ENCODE results near the gene GCAT. TPM values are rescaled to one million over a fixed set of nuclear protein-coding genes. Genes with fewer than 3 reads are reported as not detected.

The GCAT gene
- total and polyA plus RNA-seq, 11 donors = 25.2 to 83.6 (median 39.7) TPM

DNA sequence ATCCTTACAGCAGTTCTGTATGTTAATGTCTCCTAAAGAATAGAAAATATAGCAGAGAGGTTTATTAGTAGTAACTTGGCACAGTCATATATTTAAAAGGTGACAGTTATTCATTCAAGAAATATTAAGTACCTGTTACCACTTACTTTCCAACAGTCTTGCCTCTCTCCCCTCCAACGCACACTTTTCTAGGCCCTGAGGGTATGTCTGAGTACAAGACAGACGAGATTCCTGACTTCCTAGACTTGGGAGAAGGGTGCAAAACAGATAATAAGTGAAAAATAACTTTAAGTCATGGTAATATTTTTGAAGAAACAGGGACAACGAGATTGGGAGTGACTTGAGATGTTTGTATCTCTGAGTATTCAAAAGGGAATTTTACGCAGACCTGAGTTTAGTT, 43.1 kb downstream of the GCAT start:
- ATAC-seq (no peak), DNase-seq (no peak)
- no peaks in the 10 kb centered on the region for H3K9me3 ChIP-seq
- WGBS, 4 donors = 83 to 89% (median 86%) methylated on average over 4 of the region's 4 CpGs
- peaks cover 0 to 54% (median 47%) of the 10 kb centered on the region in 9 donors for H3K36me3 ChIP-seq
- intact Hi-C loops (cut with DNase I) = no loop called here
- peaks cover 0 to 51% (median 23%) of the 10 kb centered on the region in 12 donors for H3K4me1 ChIP-seq
- peak overlapping the region in 3 of 12 donors; percentile 68 to 91 (median 73) for H3K4me3 ChIP-seq
- TF ChIP-seq, protein P1, sequence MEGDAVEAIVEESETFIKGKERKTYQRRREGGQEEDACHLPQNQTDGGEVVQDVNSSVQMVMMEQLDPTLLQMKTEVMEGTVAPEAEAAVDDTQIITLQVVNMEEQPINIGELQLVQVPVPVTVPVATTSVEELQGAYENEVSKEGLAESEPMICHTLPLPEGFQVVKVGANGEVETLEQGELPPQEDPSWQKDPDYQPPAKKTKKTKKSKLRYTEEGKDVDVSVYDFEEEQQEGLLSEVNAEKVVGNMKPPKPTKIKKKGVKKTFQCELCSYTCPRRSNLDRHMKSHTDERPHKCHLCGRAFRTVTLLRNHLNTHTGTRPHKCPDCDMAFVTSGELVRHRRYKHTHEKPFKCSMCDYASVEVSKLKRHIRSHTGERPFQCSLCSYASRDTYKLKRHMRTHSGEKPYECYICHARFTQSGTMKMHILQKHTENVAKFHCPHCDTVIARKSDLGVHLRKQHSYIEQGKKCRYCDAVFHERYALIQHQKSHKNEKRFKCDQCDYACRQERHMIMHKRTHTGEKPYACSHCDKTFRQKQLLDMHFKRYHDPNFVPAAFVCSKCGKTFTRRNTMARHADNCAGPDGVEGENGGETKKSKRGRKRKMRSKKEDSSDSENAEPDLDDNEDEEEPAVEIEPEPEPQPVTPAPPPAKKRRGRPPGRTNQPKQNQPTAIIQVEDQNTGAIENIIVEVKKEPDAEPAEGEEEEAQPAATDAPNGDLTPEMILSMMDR (IDR thresholded peaks at IDR 0.05) = no peak
- TF ChIP-seq POLR2A (IDR thresholded peaks at IDR 0.05) = no peak
- no peak overlapping the region for H3K27ac ChIP-seq
- H3K27me3 ChIP-seq = no peaks in the 10 kb centered on the region

DNA sequence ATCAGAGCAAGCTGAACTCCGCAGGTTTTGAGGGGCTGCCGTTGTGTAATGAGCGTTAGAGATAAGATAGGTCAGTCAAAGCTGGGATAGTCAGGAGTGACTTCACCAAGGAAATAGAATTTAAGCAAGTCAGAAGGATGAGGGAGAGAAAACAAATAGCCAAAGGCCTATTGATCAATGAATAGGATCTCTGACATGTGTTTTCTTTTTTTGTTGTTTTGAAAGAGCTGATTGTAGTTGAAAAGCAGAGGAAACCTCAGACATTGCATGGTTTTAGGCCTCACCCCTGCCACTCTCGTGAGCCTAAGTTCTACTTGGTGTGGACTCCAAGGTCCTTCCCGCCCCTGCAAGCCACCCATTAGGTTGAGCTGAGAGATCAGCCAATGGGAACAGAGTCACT, 44.7 kb downstream of the GCAT start:
- Histone ChIP-seq H3K27ac (no peak overlapping the region), H3K9me3 (no peaks in the 10 kb centered on the region), H3K27me3 (no peaks in the 10 kb centered on the region), H3K36me3 (peaks cover 0 to 70% (median 64%) of the 10 kb centered on the region in 9 donors), H3K4me1 (peaks cover 0 to 51% (median 23%) of the 10 kb centered on the region in 12 donors), H3K4me3 (no peak overlapping the region)
- ATAC-seq (no peak), DNase-seq (no peak)
- no peak for TF ChIP-seq POLR2A (IDR thresholded peaks at IDR 0.05)
- TF ChIP-seq, protein P1 (IDR thresholded peaks at IDR 0.05) = no peak
- WGBS, 4 donors = 56 to 63% (median 59%) methylated on average over 5 of the region's 5 CpGs
- intact Hi-C loops (cut with DNase I) = no loop called here

DNA sequence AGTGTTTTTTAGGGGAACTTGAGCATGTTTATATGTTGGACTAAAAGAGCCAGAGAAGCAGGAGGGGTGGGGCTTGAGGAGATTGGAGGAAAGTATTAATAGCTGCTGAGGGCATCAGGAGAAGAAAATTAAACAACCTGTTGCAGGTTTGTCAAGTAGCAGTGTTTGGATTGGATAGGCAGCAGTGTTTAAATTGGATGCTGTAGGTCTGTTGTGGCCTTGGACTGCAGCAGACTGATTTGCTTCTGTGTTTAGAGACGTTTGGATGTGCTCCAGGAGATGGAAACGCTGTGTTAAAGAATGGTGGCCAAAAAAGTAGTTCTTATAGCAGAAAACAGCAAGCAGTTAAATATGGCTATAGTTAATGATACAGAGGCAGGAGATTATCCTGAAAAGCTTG, 47.2 kb downstream of the GCAT start:
- peaks cover 0 to 52% (median 16%) of the 10 kb centered on the region in 12 donors for H3K4me1 ChIP-seq
- 23 to 36% (median 31%) methylated on average over 2 of the region's 2 CpGs for WGBS, 4 donors
- H3K27me3 ChIP-seq = no peaks in the 10 kb centered on the region
- peaks cover 0 to 95% (median 89%) of the 10 kb centered on the region in 9 donors for H3K36me3 ChIP-seq
- H3K4me3 ChIP-seq = no peak overlapping the region
- no peaks in the 10 kb centered on the region for H3K9me3 ChIP-seq
- TF ChIP-seq, protein P1 (IDR thresholded peaks at IDR 0.05) = no peak
- no peak for TF ChIP-seq POLR2A (IDR thresholded peaks at IDR 0.05)
- peak overlapping the region in 4 of 12 donors; percentile 5 to 52 (median 29) for H3K27ac ChIP-seq
- intact Hi-C loops (cut with DNase I) = no loop called here
- peak in 1 of 4 donors; percentile 22 for ATAC-seq
- DNase-seq = no peak

- WGBS, 4 donors = 76 to 95% (median 91%) methylated on average over 2 of the region's 2 CpGs
- no peaks in the 10 kb centered on the region for H3K27me3 ChIP-seq
- H3K27ac ChIP-seq = peak overlapping the region in 4 of 12 donors; percentile 5 to 52 (median 29)
- peak in 1 of 4 donors; percentile 39 for ATAC-seq
- intact Hi-C loops (cut with DNase I) = no loop called here
- H3K4me1 ChIP-seq = peaks cover 0 to 52% (median 12%) of the 10 kb centered on the region in 12 donors
- no peak overlapping the region for H3K4me3 ChIP-seq
- no peaks in the 10 kb centered on the region for H3K9me3 ChIP-seq
- H3K36me3 ChIP-seq = peaks cover 2 to 100% (median 94%) of the 10 kb centered on the region in 9 donors
- no peak for DNase-seq
- TF ChIP-seq, protein P1 (IDR thresholded peaks at IDR 0.05) = no peak
- no peak for TF ChIP-seq POLR2A (IDR thresholded peaks at IDR 0.05)
Observed at GRCh38 chr22:37855462-37855861, 47.7 kb downstream of the GCAT start.
